Limb (tissue), 2 donors: ENCODE data around the gene DOCK2.

Experiments used
- DNase-seq, 2 donors: peaks; one replicate each; pipeline ENCODE4 v3.0.0-alpha.2; 2016; ENCODE audit errors: extremely low spot score in 2 of 2

Gene DOCK2

DNA sequence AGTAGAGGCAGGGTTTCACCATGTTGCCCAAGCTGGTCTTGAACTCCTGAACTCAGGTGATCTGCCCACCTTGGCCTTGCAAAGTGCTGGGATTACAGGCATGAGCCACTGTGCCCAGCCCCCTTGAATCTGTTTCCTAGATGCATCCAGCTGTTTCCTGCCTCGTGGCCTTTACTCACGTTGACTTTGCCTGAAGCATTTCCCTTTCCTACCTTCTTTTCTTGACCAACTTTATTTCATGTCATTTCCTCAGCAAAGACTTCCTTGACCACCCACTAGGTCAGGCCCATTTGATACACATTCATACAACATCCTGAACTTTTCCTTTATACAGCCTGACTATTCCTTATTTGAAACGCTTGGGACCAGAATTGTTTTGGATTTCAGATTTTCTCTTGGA is 51.0 kb downstream of the DOCK2 start:
- no peak for DNase-seq

DNA sequence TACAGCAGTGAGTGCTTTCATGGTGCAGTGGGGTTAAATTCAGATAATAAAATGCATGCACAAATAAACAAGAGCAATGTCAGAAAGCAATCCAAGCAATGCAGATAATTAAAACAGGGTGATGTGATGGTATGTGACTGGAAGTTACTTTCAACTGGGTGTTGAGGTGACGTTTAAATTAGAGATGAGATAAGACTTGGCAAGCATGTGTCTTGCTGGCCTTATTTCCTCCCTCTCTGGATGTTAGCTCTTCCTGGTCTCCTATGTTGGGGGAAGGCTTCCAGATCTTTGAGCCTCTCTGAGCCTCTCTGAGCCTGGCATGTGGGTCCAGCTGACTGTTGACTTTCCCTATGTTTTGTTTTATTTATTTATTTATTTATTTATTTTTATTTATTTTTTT is 54.4 kb downstream of the DOCK2 start:
- no peak for DNase-seq

DNA sequence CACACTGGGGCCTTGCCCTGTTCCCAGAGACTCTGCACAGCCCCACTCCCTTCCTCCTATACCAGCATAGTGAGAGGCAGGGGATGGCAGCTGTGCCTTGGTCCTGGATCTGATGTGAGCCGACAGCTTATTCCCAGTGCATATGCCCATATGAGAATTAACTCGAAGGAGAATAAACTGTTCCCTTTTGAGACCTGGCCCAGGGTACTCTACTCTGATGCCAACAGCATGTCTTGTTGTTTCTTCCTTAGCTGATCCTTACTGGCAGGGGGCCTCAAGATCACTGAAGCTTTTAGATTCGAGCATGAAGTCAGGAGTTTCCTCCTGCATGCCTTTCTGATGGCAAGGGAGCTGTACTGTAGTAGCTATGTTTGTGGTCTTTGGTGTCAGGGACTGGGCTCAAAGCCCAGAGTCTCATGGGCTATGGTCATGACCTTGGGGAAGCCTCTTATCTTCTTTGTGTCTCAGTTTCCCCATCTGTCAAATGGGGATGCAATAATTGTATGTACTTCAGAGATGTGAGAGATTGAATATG is 57.1 kb downstream of the DOCK2 start:
- DNase-seq = no peak

DNA sequence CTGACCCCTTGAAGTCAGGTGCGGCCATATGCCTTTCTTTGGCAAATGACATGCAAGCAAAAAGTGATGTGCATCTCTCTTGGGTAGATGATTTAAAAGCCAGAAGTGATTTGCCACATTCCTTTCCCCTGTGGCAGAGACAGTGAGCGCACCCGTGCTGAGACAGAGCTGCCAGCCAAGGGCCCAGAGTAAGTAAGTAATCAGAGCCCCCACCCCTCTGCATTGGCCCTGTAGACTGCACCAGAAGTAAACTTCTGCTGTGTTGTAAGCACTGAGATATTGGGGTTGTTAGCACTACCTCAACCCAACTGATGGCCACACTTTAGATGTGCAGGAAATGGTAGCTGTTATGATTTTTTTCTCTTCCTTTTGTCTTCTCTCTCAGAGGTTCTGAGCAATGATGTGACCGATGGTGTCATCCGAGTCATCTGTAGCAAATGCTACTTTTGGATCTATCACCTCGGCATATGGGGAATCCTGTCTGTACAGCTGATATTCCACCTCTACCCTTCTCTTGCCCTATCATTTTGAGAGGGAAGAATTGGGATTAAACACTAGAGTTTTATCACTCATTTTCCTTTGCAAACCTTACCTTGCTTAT is 58.0 kb downstream of the DOCK2 start:
- no peak for DNase-seq

DNA sequence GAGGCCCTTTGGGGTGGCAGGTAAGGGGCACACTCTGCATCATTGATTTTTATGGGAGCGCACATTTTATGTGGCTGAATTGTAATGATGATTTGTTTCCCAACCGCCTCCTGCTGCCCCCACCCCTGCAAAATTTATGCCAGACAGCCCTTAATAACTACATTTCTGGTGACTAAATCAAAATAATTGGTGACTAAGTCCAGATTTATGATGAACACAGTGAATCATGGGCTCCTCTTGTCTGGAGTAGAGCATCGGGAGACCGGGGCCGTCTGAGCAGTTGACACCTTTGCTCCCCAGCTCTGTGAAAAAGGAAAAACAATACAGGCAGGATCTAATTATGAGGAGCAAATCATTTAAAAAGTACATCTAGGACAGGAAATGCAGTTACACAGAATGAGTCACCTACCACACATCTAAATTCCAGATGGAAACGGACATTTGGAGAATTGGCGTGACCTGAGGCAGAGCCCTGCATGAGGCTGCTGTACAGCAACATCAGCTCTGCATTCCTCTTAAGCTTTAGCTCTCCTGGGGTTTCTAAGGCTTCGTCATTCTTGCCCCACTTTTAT is 58.9 kb downstream of the DOCK2 start:
- DNase-seq = no peak

DNA sequence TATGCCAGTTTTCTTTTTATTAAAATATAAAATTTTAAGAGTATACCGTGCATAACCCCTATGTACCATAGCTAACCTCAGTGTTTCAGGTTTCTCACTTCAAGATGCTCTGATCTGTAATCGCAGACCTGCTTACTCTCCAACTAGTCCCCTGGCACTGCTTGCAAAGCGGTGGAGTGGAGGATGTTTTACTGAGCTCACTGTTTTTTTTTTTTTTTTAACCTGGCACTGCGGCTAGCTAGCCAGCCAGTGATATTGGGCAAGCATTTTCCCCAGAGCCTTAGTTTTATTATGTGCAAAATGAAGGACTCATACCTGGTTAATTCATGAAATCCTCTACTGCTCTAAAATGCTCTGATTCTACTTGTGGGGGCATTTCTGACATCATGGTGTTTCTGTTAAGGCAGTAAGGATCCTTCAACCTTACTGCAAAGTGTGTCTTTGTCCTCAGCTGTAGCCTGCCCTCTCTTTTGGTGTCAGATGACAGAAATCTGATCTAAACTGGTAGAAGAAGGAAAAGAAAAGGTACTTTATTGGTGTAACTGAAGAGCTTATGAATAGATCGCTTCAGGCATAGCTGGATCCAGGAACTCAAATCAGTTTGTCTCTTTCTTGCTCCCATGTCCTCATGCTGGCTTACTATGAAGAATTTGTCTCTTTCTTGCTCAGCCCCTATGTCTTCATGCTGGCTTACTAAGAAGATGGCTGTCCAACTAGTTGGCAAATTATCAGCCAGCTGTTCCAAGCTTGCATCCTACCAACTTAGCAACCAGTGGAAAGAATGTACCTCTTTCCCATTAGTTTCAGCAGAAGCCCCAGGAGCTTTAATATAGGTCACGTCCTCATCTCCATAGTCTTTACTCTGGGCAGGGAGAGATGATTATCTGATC is 59.8 kb downstream of the DOCK2 start:
- peak in 1 of 2 donors; percentile 14 for DNase-seq

DNA sequence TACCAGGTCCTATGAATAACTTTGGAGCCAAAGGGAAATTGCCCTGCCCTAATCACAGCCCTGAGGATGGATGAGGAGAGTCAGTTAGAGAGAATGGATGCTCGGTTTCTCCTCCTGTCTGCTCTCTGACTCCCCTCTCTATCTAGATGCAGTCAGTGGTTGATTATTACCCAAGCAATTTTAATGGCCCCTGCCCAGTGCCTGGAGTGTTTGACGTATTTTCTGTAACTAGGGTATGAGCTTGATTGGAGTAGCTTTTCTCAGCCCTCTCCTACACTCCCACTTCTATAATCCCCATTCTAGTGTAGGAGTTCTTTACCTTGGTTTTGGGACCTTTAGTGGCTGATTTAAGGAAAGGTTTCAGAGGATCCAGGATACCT is 60.4 kb downstream of the DOCK2 start:
- no peak for DNase-seq

DNA sequence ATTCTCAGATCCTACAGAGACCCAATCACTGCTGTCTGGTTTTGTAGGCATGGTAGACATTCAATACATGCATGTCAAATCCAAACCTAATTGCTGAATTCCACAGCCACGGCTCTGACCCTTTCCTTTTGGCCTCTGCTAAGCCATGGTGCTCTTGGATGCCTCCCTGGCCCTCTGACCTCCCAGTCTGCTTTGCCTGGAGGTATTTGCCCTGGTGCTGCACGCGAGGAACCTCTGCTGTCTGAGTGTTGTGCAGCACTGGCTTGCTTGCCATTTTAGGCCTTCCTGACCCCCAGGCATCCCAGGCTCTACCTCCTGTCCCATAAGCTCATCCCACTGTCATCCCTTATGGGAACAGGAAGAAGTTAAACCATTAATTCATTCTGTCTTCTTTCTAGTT is 60.9 kb downstream of the DOCK2 start:
- no peak for DNase-seq

DNA sequence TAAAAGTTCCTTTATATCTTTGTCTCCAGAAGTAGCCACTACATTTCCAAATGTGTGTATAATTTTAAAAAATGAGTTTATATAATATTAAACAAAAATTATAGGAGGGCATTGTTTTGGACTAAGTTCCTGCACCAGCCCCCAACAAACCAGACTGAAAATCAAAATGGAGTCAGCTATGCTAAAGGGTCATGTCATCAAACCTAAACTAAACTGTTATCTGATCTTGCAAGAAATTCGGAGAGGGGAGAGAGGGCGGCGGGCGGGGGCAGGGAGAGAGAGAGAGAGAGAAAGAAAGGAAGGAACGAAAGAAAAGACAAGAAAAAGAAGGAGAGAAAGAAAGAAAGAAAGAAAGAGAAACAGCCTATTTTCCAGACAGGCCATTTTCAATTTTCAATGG is 63.5 kb downstream of the DOCK2 start:
- DNase-seq = no peak

DNA sequence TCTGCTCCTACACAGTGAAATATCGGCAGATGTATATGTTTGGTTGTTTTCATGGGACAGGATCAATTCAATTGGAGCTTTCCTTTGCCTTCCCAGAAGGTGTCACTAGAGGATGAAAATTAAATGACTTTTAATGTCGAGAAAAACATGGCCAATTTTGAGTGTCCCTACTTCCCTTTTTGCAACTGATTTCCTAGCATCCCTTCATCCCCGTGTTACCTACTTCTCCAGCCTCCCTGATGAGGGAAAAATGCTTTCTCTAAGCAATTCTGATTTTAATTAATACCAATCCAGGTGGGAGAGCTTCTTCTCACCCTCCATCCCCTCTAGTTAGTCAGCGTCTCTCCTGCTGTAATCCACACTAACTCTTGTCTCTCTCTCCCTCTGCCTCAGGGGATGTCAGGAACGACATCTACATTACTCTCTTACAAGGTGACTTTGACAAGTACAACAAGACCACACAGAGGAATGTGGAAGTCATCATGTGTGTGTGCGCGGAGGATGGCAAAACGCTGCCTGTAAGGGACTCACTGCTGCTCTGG is 64.9 kb downstream of the DOCK2 start:
- DNase-seq = peak in 1 of 2 donors; percentile 49

DNA sequence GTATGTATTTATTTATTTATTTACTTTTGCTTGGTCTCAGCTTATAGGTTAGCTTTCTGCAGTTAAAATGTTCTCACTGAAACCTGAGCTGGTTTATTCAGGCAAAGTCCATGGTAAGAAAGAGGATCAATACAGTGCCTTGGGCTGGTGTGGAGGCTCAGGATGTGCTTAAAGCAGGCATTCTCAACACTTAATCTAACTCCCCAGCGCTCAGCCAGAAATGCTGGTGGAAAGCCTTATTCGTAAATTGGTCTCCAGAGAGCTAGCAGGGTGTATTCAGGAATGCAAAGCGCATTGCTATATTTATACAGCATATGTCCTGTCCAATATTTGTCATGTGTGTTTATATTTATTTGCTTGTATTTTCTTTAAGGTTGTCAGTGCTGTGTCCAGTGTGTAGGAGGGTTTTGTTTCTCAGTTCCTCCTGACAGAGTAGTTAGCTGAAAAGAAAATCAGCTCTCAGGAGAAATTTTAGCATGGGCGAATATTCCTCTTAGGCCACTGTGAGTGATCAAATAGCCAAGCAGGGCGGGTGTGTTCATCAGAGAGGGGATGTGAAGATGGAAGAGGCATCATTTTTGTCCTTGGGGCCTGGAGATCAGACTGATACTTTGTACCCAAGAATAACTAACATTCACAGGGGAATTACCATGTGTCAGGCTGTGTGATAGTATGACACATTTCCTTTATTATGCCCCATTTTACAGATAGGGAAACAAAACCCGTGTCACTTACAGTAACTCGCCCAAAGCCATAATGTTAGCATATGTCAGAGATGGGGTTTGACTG is 65.8 kb downstream of the DOCK2 start:
- DNase-seq = no peak

DNA sequence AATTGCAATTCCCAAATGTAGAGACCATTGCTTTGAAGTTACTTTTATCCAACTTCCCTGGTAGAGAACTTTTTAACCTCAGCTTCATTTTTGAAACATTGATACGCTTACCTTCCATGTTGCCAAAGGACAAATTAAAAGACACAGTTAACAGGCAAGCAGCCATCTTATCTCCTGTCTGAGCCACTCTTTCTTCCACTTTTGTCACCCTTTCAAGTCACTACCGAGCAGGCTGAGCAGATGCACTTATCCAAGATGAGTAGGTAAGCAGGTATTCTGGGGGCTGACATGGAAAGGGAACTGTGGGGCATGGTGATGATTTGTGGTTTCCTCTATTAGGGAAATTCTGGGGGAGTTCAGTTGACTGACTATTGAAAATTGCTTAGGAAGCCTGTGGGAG is 66.7 kb downstream of the DOCK2 start:
- no peak for DNase-seq

DNA sequence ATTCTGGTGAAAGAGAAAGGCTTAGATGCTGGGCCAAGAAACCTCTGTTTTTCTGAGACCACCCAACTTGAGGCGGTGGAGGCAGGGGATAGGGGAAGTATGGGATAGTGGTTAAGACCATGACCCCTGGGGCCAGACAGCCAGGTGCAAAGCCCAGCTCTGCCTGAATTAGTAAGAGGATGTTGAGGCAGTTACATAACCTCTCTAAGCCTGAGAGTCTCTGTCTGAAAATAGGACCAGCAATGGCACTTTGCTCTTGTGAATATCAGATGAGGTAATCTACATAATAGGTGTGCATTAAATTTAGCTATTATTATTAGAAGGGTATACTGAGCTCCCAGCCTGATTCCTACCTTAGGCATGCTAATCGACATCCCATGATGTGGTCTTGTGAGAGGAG is 68.2 kb downstream of the DOCK2 start:
- no peak for DNase-seq

DNA sequence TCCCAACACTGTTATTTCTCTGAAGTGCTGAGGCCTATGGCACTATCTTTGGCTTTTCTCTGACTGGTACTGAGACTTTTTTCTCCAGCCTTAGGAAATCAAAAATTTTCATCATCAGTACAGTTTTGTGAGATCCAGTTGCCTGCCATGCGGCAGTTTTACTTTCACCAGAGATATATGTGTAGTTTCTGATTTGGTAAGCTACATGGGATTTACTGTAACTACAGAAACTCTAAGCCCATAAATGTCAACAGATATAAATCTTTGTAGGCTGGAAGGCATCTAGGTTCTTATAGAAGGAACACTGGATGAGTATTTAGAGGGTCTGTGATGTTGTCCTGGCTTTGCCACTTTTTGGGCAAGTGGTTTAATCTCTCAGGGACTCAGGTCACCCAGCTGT is 69.0 kb downstream of the DOCK2 start:
- DNase-seq = no peak

DNA sequence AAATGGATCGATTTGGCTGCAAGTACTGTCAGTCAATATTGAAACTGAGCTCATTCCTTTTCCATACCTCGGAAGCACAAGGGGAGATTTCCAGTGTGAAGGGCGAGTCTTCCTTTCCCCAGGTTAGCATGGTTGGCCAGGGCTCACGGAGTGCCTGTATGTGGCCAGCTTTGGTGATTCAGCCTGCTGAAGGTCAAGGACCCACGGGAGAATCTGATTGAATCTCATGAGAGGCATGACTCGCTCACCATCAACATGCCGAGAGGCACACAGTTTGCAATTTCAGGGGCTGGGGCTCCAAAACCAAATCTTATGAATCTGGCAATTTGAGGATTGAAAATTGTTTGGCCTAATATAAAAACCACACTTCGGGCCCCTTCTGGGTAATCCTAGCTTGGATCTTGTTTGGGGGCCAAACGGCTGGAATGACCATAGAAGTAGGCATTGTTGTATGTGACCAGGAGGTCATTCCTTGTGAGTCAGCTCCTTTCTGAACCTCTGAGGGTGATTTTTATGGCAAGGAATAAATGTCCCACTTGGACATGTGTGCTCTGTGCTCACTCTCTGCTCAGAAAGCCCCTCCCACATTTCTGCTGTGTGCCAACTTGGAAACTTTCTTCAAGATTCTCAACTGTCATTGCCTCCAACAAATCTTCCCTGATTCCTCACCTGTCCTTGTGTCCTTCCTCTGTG is 69.8 kb downstream of the DOCK2 start:
- DNase-seq = no peak

DNA sequence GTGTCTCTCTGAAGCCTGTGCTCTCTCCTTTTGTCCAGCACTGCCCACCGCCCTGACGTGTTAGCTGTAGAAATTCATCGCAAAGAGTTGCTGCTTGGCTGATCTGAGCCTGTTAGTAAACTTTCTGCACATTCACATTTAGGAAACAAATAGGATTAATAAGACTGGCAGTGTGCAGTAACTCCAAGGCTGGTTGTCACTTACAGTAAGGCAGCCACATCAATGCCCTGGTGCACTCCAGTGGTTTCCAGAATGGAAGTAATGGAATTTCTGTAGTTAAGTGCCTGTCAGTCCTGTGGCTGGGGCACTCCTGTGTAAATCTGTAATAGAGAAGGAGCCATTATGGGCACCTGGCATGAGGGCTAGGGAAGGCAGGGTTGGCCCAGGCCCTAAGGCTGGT is 70.6 kb downstream of the DOCK2 start:
- DNase-seq = no peak

DNA sequence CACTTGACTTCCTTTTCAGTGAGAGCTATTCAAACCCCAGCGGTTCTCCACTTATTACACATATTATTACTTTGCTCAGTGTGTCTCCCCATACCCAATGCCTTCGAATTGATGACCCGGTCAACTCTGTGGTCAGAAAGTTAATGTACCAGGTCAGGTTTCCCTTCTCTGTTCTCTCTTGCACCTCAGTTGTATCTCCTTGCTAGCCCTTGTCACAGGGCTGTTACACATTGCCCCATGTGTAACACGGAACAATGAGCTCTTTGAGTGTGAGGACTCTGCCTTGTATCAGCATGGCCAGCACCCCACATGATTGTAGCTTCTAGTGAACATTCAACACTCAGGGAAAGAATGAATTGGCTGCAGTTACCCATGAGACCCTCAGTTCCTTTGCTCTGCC is 73.6 kb downstream of the DOCK2 start:
- no peak for DNase-seq

DNA sequence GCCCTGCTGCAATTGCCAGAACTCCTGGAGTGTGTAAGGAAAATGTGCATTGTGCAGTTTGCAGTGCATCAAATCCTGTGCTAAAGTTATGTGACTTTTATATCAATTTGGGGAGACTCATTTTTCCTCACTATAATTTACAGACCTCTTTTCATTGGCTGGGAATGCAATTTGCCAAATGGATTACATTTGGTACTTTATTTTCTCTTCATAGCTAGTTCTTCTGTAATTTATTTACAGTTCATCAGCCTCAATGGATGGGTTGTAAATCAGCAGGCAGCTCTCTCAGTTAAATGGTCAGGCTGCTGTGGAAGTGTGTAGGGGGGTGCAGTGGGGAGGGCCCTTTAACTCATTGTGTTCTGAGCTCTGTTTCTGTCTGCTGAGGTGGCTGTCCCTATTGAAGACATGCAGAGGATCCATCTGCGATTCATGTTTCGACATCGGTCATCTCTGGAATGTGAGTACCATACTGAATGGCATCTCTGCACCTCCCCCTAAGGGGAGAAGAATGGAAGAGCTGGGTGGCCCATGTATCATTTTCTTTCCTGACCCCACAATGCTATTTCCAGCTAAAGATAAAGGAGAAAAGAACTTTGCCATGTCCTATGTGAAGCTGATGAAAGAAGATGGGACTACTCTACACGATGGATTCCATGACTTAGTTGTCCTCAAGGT is 74.6 kb downstream of the DOCK2 start:
- no peak for DNase-seq

DNA sequence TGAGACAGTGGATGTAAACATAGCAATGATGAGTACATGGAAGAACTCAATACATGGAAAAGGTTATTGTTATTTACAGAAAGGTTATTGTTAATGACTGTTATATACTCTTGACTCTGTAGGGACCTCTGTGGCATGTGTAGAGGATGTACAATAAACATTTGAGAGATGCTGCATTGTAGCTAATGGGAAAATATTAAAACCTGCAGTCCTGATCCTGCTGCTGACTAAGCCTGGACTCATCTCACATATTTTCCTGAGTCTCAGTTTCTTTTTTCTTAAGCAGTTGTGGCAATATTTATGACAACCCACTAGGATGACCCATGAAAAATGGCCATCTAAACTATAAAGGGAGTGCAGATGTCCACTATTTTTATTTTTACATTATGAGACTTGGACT is 75.4 kb downstream of the DOCK2 start:
- no peak for DNase-seq

DNA sequence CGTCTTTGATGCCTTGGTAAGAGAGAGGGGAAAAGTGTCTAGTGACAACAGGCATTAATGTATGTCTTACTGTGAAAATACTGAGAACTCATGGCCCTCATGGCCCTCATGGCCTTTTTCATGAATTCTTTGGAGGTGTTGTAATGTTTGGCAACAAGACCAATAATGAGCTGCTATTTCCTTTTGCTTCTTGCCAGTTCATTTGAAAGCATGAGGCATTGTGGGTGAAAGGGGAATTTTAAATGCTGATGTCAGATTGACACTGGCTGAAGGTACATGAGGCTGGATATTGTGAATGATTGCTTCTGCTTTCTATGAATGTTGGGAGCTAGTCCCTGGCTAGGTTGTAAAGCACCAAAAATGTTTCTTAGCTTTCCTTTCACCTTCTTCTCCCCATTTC is 79.2 kb downstream of the DOCK2 start:
- DNase-seq = peak in 1 of 2 donors; percentile 9
